ENCODE results near the gene ITGA7.

ITGA7 gene

DNA sequence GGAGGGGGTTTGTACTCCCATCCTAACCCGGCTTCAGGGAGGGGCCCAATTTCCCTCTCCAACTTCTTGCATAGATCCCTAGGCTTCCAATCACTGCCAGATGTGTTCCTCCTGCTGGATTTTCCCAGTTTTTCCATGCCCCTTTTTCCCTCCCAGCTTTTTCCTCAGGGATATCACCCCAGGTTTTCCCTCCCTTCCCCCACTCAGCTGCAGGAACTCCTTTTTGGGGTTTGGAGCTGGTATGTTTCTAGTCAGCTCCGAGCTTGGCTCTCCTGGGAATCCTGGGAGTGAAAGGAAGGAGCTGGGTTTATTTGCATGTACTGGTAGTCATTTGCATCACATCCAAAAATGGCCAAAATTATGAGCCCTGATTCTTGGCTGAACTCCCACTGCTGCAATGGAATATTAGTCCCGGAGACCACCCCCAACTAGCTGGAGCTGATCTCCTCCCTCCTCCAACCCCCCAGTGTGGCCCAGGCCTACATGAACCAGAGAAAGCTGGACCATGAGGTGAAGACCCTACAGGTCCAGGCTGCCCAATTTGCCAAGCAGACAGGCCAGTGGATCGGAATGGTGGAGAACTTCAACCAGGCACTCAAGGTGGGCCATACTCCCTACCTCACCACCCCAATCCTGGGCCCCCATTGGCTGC, 11.0 kb upstream of the ITGA7 start:
- Histone ChIP-seq H3K4me1 (ENCODE audit: insufficient read depth, poor library complexity, severe bottlenecking) (peaks cover 20% of the 10 kb centered on the region), H3K27ac (ENCODE audit: poor library complexity, severe bottlenecking) (peak overlapping the region; percentile 85)

DNA sequence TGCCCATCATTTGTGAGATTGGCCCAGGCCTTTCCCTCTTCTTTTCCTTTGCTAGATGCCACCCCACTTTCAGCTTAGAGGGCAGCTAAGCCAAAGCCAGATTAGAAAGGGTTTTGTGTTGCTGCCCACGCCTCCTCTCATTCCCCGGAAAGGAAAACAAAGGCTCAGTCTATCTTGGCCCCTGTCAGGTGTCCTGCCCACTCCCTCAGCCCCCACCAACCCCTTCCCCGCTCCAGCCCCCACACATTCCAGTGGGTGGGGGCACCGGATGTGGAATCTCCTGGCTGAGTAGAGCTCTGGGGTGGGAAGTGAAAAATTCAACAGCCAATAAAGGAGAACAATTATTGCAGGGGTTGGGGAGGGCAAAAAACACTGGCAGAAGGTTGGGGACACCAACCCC, 10.3 kb upstream of the ITGA7 start:
- TF ChIP-seq, protein P1, sequence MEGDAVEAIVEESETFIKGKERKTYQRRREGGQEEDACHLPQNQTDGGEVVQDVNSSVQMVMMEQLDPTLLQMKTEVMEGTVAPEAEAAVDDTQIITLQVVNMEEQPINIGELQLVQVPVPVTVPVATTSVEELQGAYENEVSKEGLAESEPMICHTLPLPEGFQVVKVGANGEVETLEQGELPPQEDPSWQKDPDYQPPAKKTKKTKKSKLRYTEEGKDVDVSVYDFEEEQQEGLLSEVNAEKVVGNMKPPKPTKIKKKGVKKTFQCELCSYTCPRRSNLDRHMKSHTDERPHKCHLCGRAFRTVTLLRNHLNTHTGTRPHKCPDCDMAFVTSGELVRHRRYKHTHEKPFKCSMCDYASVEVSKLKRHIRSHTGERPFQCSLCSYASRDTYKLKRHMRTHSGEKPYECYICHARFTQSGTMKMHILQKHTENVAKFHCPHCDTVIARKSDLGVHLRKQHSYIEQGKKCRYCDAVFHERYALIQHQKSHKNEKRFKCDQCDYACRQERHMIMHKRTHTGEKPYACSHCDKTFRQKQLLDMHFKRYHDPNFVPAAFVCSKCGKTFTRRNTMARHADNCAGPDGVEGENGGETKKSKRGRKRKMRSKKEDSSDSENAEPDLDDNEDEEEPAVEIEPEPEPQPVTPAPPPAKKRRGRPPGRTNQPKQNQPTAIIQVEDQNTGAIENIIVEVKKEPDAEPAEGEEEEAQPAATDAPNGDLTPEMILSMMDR (IDR thresholded peaks at IDR 0.05; ENCODE audit: poor library complexity, severe bottlenecking) = no peak
- Histone ChIP-seq H3K27me3 (ENCODE audit: insufficient read depth, poor library complexity, severe bottlenecking) (no peaks in the 10 kb centered on the region), H3K36me3 (ENCODE audit: low read depth) (no peaks in the 10 kb centered on the region), H3K9me3 (ENCODE audit: severe bottlenecking) (no peaks in the 10 kb centered on the region), H3K4me3 (ENCODE audit: severe bottlenecking) (no peak overlapping the region), H3K27ac (ENCODE audit: poor library complexity, severe bottlenecking) (peak overlapping the region; percentile 85), H3K4me1 (ENCODE audit: insufficient read depth, poor library complexity, severe bottlenecking) (peaks cover 25% of the 10 kb centered on the region)
- no peak for ATAC-seq (ENCODE audit: low read depth)
- no peak for DNase-seq (ENCODE audit: low spot score)

More for the DNA sequence above, 11.0 kb upstream of the ITGA7 start:
- ATAC-seq (ENCODE audit: low read depth) (no peak), DNase-seq (ENCODE audit: low spot score) (no peak)
- TF ChIP-seq, protein P1 (IDR thresholded peaks at IDR 0.05; ENCODE audit: poor library complexity, severe bottlenecking) = no peak
- H3K27me3 ChIP-seq (ENCODE audit: insufficient read depth, poor library complexity, severe bottlenecking) = no peaks in the 10 kb centered on the region
- H3K4me3 ChIP-seq (ENCODE audit: severe bottlenecking) = no peak overlapping the region
- H3K9me3 ChIP-seq (ENCODE audit: severe bottlenecking) = no peaks in the 10 kb centered on the region
- H3K36me3 ChIP-seq (ENCODE audit: low read depth) = peaks cover 2% of the 10 kb centered on the region; the same call in 1 of the 2 replicates

GRCh38 chr12:55717011-55718007, 9.6 kb upstream of the ITGA7 start:
- Histone ChIP-seq H3K27me3 (ENCODE audit: insufficient read depth, poor library complexity, severe bottlenecking) (no peaks in the 10 kb centered on the region), H3K4me3 (ENCODE audit: severe bottlenecking) (peak overlapping the region; percentile 59), H3K36me3 (ENCODE audit: low read depth) (no peaks in the 10 kb centered on the region), H3K27ac (ENCODE audit: poor library complexity, severe bottlenecking) (peak overlapping the region; percentile 85), H3K4me1 (ENCODE audit: insufficient read depth, poor library complexity, severe bottlenecking) (peaks cover 25% of the 10 kb centered on the region), H3K9me3 (ENCODE audit: severe bottlenecking) (no peaks in the 10 kb centered on the region)
- DNase-seq (ENCODE audit: low spot score) (no peak), ATAC-seq (ENCODE audit: low read depth) (peak; percentile 49)
- TF ChIP-seq, protein P1 (IDR thresholded peaks at IDR 0.05; ENCODE audit: poor library complexity, severe bottlenecking) = no peak

GRCh38 chr12:55716582-55716957, 8.9 kb upstream of the ITGA7 start:
- Histone ChIP-seq H3K27me3 (ENCODE audit: insufficient read depth, poor library complexity, severe bottlenecking) (no peaks in the 10 kb centered on the region), H3K36me3 (ENCODE audit: low read depth) (no peaks in the 10 kb centered on the region), H3K4me3 (ENCODE audit: severe bottlenecking) (peak overlapping the region; percentile 59), H3K27ac (ENCODE audit: poor library complexity, severe bottlenecking) (peak overlapping the region; percentile 85), H3K9me3 (ENCODE audit: severe bottlenecking) (no peaks in the 10 kb centered on the region), H3K4me1 (ENCODE audit: insufficient read depth, poor library complexity, severe bottlenecking) (peaks cover 25% of the 10 kb centered on the region)
- no peak for DNase-seq (ENCODE audit: low spot score)
- peak; percentile 9 for ATAC-seq (ENCODE audit: low read depth)
- TF ChIP-seq, protein P1 (IDR thresholded peaks at IDR 0.05; ENCODE audit: poor library complexity, severe bottlenecking) = no peak
